ENCODE results near the gene DNAJB11.

The DNAJB11 gene

DNA sequence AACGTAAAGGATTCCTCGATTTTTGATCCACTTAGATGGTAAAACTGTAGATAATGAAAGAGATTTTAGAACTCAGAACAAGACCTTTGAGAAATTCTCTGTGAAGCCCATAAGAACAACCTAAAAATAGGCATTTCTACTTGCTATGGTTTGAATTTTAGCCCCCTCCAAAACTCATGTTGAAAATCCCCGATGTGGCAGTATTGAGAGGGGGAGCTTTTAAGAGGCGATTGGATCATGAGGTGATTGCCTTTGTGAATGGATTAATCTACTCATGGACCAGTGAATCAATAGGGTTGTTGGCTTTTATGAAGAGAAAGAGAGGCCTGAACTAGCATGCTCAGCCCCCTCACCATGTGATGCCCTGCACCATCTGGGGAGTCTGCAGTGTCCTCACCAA lies 22.2 kb downstream of the DNAJB11 start:
- H2AK5ac ChIP-seq (ENCODE audit: low read length) = no peak overlapping the region
- H2BK120ac ChIP-seq (ENCODE audit: low read depth, low read length) = no peak overlapping the region
- no peak overlapping the region for H3K23ac ChIP-seq (ENCODE audit: low read length)
- H3K9ac ChIP-seq (ENCODE audit: low read length) = no peak overlapping the region
- H3K27me3 ChIP-seq (ENCODE audit: insufficient read depth, low read length, poor library complexity) = no peaks in the 10 kb centered on the region
- no peaks in the 10 kb centered on the region for H3K79me2 ChIP-seq (ENCODE audit: control insufficient read depth, insufficient read depth, low read length)
- H3K4me2 ChIP-seq (ENCODE audit: low read length) = no peak overlapping the region
- peaks cover 3% of the 10 kb centered on the region for H3K4me1 ChIP-seq (ENCODE audit: control insufficient read depth, low read depth, low read length)
- H3K4me3 ChIP-seq (ENCODE audit: low read length) = no peak overlapping the region
- H3K18ac ChIP-seq (ENCODE audit: low read length) = no peak overlapping the region
- H3K79me1 ChIP-seq (ENCODE audit: low read length) = no peaks in the 10 kb centered on the region
- no peak overlapping the region for H2BK5ac ChIP-seq (ENCODE audit: low read length)
- no peak for DNase-seq
- no peak overlapping the region for H3K4ac ChIP-seq (ENCODE audit: low read depth, low read length)
- no peak overlapping the region for H4K8ac ChIP-seq (ENCODE audit: low read depth, low read length)
- H2BK15ac ChIP-seq (replicated peaks; ENCODE audit: low read depth) = no peak overlapping the region
- no peak overlapping the region for H3K56ac ChIP-seq (ENCODE audit: low read length)
- no peak overlapping the region for H3K27ac ChIP-seq (ENCODE audit: low read depth, low read length)
- no peaks in the 10 kb centered on the region for H3K36me3 ChIP-seq (ENCODE audit: control insufficient read depth, insufficient read depth, low read length)
- WGBS (ENCODE audit: extremely low coverage, insufficient coverage, low lambda C conversion rate) = no CpG with 5 or more reads among the region's 4 CpGs
- no peak overlapping the region for H4K5ac ChIP-seq (ENCODE audit: low read length)

DNA sequence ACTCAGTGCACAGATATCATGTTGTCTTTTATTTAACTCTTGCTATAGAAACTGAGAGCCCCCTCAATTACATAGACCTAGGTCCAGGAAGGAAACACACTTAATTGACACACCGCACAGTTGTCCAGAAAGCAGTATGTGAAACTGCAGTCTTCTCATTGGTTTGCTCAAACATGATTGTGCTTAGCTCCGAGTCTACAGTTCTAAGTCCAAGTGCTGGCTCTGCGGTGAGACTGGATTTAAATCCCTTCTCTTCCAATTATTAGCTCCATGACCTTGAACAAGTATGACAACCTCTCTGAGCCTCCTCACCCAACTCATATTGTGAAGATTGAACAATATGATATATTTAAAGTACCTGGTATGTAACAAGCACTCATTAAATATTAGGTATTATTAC lies 23.3 kb downstream of the DNAJB11 start:
- WGBS (ENCODE audit: extremely low coverage, insufficient coverage, low lambda C conversion rate) = no CpG with 5 or more reads among the region's 3 CpGs
- no peak overlapping the region for H3K23ac ChIP-seq (ENCODE audit: low read length)
- no peak overlapping the region for H2BK120ac ChIP-seq (ENCODE audit: low read depth, low read length)
- no peak overlapping the region for H3K18ac ChIP-seq (ENCODE audit: low read length)
- H3K27me3 ChIP-seq (ENCODE audit: insufficient read depth, low read length, poor library complexity) = no peaks in the 10 kb centered on the region
- H3K9ac ChIP-seq (ENCODE audit: low read length) = no peak overlapping the region
- H3K27ac ChIP-seq (ENCODE audit: low read depth, low read length) = no peak overlapping the region
- no peak overlapping the region for H3K4me2 ChIP-seq (ENCODE audit: low read length)
- H2AK5ac ChIP-seq (ENCODE audit: low read length) = no peak overlapping the region
- H2BK15ac ChIP-seq (replicated peaks; ENCODE audit: low read depth) = no peak overlapping the region
- peaks cover 3% of the 10 kb centered on the region for H3K4me1 ChIP-seq (ENCODE audit: control insufficient read depth, low read depth, low read length)
- no peak overlapping the region for H3K56ac ChIP-seq (ENCODE audit: low read length)
- no peak for DNase-seq
- H3K79me2 ChIP-seq (ENCODE audit: control insufficient read depth, insufficient read depth, low read length) = no peaks in the 10 kb centered on the region
- H3K4me3 ChIP-seq (ENCODE audit: low read length) = no peak overlapping the region
- H2BK5ac ChIP-seq (ENCODE audit: low read length) = no peak overlapping the region
- H4K5ac ChIP-seq (ENCODE audit: low read length) = no peak overlapping the region
- no peak overlapping the region for H4K8ac ChIP-seq (ENCODE audit: low read depth, low read length)
- H3K4ac ChIP-seq (ENCODE audit: low read depth, low read length) = no peak overlapping the region
- no peaks in the 10 kb centered on the region for H3K36me3 ChIP-seq (ENCODE audit: control insufficient read depth, insufficient read depth, low read length)
- no peaks in the 10 kb centered on the region for H3K79me1 ChIP-seq (ENCODE audit: low read length)

DNA sequence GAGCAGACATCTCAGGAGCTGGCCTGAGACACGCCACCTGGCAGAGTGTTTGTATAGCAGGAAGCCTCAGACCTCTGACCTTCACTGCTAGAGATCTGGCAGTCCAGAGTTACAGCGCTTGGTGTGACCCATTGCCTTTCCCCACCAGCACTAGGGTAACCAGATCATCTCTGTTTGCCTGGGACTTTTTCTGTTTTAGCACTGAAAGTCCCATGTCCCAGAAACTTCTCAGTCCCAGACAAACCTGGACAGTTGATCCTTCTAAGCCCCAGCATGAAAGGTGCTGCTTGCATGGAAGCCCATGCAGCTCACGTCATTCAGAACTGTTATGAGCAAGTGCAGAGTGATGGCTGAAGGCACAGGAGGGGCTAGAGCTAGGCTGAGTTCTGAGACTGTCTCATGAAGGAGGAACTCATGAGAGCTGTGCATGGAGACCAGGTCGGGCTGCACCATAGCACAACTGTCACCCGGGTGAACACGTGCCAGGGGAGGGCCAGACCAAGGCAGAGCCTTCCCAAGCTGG lies 24.1 kb downstream of the DNAJB11 start:
- H3K4me2 ChIP-seq (ENCODE audit: low read length) = no peak overlapping the region
- no peaks in the 10 kb centered on the region for H3K79me2 ChIP-seq (ENCODE audit: control insufficient read depth, insufficient read depth, low read length)
- no peak overlapping the region for H3K18ac ChIP-seq (ENCODE audit: low read length)
- no peaks in the 10 kb centered on the region for H3K27me3 ChIP-seq (ENCODE audit: insufficient read depth, low read length, poor library complexity)
- H3K4me3 ChIP-seq (ENCODE audit: low read length) = no peak overlapping the region
- H3K56ac ChIP-seq (ENCODE audit: low read length) = no peak overlapping the region
- no peaks in the 10 kb centered on the region for H3K36me3 ChIP-seq (ENCODE audit: control insufficient read depth, insufficient read depth, low read length)
- no peaks in the 10 kb centered on the region for H3K79me1 ChIP-seq (ENCODE audit: low read length)
- no peak overlapping the region for H3K4ac ChIP-seq (ENCODE audit: low read depth, low read length)
- no CpG with 5 or more reads among the region's 6 CpGs for WGBS (ENCODE audit: extremely low coverage, insufficient coverage, low lambda C conversion rate)
- no peak overlapping the region for H4K8ac ChIP-seq (ENCODE audit: low read depth, low read length)
- H2BK120ac ChIP-seq (ENCODE audit: low read depth, low read length) = no peak overlapping the region
- peaks cover 3% of the 10 kb centered on the region for H3K4me1 ChIP-seq (ENCODE audit: control insufficient read depth, low read depth, low read length)
- H2AK5ac ChIP-seq (ENCODE audit: low read length) = no peak overlapping the region
- no peak overlapping the region for H3K27ac ChIP-seq (ENCODE audit: low read depth, low read length)
- H4K5ac ChIP-seq (ENCODE audit: low read length) = no peak overlapping the region
- H3K23ac ChIP-seq (ENCODE audit: low read length) = no peak overlapping the region
- H2BK15ac ChIP-seq (replicated peaks; ENCODE audit: low read depth) = no peak overlapping the region
- H2BK5ac ChIP-seq (ENCODE audit: low read length) = no peak overlapping the region
- no peak overlapping the region for H3K9ac ChIP-seq (ENCODE audit: low read length)
- no peak for DNase-seq

DNA sequence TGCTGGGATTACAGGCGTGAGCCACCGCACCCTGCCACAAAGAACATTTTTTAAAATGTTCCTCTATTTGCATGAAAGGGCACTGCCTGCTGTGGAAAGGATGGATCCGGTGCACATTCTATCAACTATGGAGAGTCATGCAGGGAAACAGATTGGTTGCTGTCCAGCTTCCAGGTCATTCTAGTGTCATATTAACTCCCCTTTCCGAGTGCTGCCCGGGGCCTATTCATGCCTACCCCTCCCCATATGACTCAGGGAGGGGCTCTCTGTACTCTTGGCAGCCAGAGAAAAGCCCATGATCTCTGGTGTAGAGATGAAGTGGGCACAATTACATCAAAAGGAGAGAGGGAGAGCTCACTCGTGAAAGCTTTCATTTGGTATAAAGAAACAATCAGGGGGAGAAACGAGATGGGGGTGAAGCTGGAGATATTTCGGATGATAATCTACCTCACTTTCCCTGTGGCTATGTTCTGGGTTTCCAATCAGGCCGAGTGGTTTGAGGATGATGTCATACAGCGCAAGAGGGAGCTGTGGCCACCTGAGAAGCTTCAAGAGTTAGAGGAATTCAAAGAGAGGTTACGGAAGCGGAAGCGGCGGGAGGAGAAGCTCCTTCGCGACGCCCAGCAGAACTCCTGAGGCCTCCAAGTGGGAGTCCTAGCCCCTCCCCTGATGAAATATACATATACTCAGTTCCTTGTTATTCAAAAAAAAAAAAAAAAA lies 26.2 kb downstream of the DNAJB11 start:
- Histone ChIP-seq H3K27me3 (ENCODE audit: insufficient read depth, low read length, poor library complexity) (no peaks in the 10 kb centered on the region), H2BK120ac (ENCODE audit: low read depth, low read length) (no peak overlapping the region), H3K9ac (ENCODE audit: low read length) (no peak overlapping the region), H3K4me1 (ENCODE audit: control insufficient read depth, low read depth, low read length) (peaks cover 3% of the 10 kb centered on the region), H4K5ac (ENCODE audit: low read length) (no peak overlapping the region), H3K27ac (ENCODE audit: low read depth, low read length) (peak overlapping the region; percentile 56), H3K79me1 (ENCODE audit: low read length) (no peaks in the 10 kb centered on the region), H2BK15ac (replicated peaks; ENCODE audit: low read depth) (no peak overlapping the region), H3K4me2 (ENCODE audit: low read length) (no peak overlapping the region), H4K8ac (ENCODE audit: low read depth, low read length) (no peak overlapping the region), H3K56ac (ENCODE audit: low read length) (no peak overlapping the region), H3K36me3 (ENCODE audit: control insufficient read depth, insufficient read depth, low read length) (no peaks in the 10 kb centered on the region), H3K18ac (ENCODE audit: low read length) (no peak overlapping the region), H3K79me2 (ENCODE audit: control insufficient read depth, insufficient read depth, low read length) (no peaks in the 10 kb centered on the region), H3K4me3 (ENCODE audit: low read length) (no peak overlapping the region), H2AK5ac (ENCODE audit: low read length) (no peak overlapping the region), H3K4ac (ENCODE audit: low read depth, low read length) (no peak overlapping the region), H3K23ac (ENCODE audit: low read length) (no peak overlapping the region), H2BK5ac (ENCODE audit: low read length) (no peak overlapping the region)
- no CpG with 5 or more reads among the region's 17 CpGs for WGBS (ENCODE audit: extremely low coverage, insufficient coverage, low lambda C conversion rate)
- peak; percentile 96 for DNase-seq

DNA sequence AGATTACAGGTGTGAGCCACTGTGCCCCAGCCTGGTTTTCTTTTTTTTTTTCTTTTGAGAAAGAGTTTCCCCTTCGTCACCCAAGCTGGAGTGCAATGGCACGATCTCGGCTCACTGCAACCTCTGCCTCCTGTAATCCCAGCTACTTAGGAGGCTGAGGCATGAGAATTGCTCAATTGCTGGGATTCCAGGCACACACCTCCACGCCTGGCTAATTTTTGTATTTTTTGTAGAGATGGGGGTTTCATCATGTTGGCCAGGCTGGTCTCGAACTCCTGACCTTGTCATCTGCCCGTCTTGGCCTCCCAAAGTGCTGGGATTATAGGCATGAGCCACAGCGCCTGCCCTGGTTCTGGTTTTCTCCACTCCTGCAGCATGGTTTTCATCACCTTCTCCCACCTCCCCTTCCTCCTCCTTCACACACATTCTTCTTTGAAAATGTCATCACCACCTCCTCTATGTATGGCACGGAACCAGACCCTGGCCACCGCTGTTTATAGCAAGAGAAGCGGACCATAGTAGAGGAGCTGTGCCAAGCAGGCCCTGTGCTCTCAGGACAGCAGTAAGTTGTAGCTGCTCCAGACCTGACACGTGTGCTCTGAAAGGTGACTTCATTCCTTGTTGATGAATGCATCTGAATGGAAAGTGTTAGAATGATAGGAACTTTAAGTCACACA lies 27.7 kb downstream of the DNAJB11 start:
- H3K4ac ChIP-seq (ENCODE audit: low read depth, low read length) = no peak overlapping the region
- peak overlapping the region; percentile 5 for H3K56ac ChIP-seq (ENCODE audit: low read length)
- no peaks in the 10 kb centered on the region for H3K79me1 ChIP-seq (ENCODE audit: low read length)
- DNase-seq = peak; percentile 76
- no peaks in the 10 kb centered on the region for H3K27me3 ChIP-seq (ENCODE audit: insufficient read depth, low read length, poor library complexity)
- no peak overlapping the region for H2AK5ac ChIP-seq (ENCODE audit: low read length)
- no peak overlapping the region for H4K5ac ChIP-seq (ENCODE audit: low read length)
- H3K18ac ChIP-seq (ENCODE audit: low read length) = no peak overlapping the region
- H3K4me3 ChIP-seq (ENCODE audit: low read length) = no peak overlapping the region
- no peaks in the 10 kb centered on the region for H3K36me3 ChIP-seq (ENCODE audit: control insufficient read depth, insufficient read depth, low read length)
- H3K79me2 ChIP-seq (ENCODE audit: control insufficient read depth, insufficient read depth, low read length) = no peaks in the 10 kb centered on the region
- no peak overlapping the region for H2BK15ac ChIP-seq (replicated peaks; ENCODE audit: low read depth)
- H3K9ac ChIP-seq (ENCODE audit: low read length) = no peak overlapping the region
- H3K4me2 ChIP-seq (ENCODE audit: low read length) = no peak overlapping the region
- no peak overlapping the region for H2BK120ac ChIP-seq (ENCODE audit: low read depth, low read length)
- no peak overlapping the region for H3K27ac ChIP-seq (ENCODE audit: low read depth, low read length)
- H3K4me1 ChIP-seq (ENCODE audit: control insufficient read depth, low read depth, low read length) = peaks cover 3% of the 10 kb centered on the region
- H2BK5ac ChIP-seq (ENCODE audit: low read length) = no peak overlapping the region
- no CpG with 5 or more reads among the region's 11 CpGs for WGBS (ENCODE audit: extremely low coverage, insufficient coverage, low lambda C conversion rate)
- H4K8ac ChIP-seq (ENCODE audit: low read depth, low read length) = no peak overlapping the region
- H3K23ac ChIP-seq (ENCODE audit: low read length) = no peak overlapping the region
